GM12878 (cell line): Measurements from ENCODE around the gene DGAT2. TPM values are rescaled to one million over a fixed set of nuclear protein-coding genes. Genes with fewer than 3 reads are reported as not detected.

Experiments used
- LARP7 ChIP-seq: fragments of 450-650 bp; IDR thresholded peaks from 2 replicates; pipeline ENCODE4 v1.6.1; 2017; ENCODE audit warnings: mild to moderate bottlenecking
- NR2F1 ChIP-seq: fragments of 450-650 bp; conservative IDR thresholded peaks from 2 replicates; pipeline ENCODE4 v1.6.1; 2017; ENCODE audit warnings: mild to moderate bottlenecking
- POLR2AphosphoS2 ChIP-seq: IDR thresholded peaks from 2 replicates; pipeline ENCODE4 v1.6.1; 2011; ENCODE audit warnings: low read depth, mild to moderate bottlenecking, low read length, improper control_type of control experiment, moderate library complexity
- RAD21 ChIP-seq: IDR thresholded peaks from 2 replicates; pipeline ENCODE4 v1.6.1; 2011; ENCODE audit warnings: mild to moderate bottlenecking, low read depth, low read length, moderate library complexity; ENCODE audit not compliant: insufficient read depth
- RB1 ChIP-seq: fragments of 450-650 bp; formaldehyde crosslinking; IDR thresholded peaks from 2 replicates; pipeline ENCODE4 v1.6.1; 2017; ENCODE audit warnings: mild to moderate bottlenecking, borderline replicate concordance
- RELA ChIP-seq: fragments of 450-650 bp; IDR thresholded peaks from 2 replicates; pipeline ENCODE4 v1.8.0; 2014; ENCODE audit warnings: borderline replicate concordance; ENCODE audit not compliant: partially characterized antibody
- RUNX3 ChIP-seq: IDR thresholded peaks from 2 replicates; pipeline ENCODE4 v1.6.1; 2012; ENCODE audit warnings: low read length, inconsistent platforms
- SREBF1 ChIP-seq: IDR thresholded peaks from 2 replicates; pipeline ENCODE4 v1.6.1; 2012; ENCODE audit warnings: mild to moderate bottlenecking, low read length
- TCF7 ChIP-seq: IDR thresholded peaks from 2 replicates; pipeline ENCODE4 v1.6.1; 2014; ENCODE audit warnings: antibody characterized with exemption, borderline replicate concordance
- ZNF274 ChIP-seq: IDR thresholded peaks from one replicate; pipeline ENCODE4 v1.8.0; 2011; ENCODE audit not compliant: insufficient read length, insufficient read depth
- polyA plus RNA-seq, 11 experiments: library from polyadenylated mRNA; depleted of rRNA in 4 of 11; unstranded in 6 of 11; stranded (reverse) in 5 of 11; fragments of >200 nt; fragmentation: Nextera tagmentation in 4 of 11; fragmentation: Illumina TruSeq in 1 of 11; extraction: Ambion mirVana in 4 of 11; extraction: Trizol in 1 of 11; gene quantifications; 1 replicate in 1 of 11; 2 replicates in 10 of 11; pipeline versions ENCODE4 v1.2.1 to v1.2.3, GENCODE V29; 2011 to 2016; ENCODE audit warnings: inconsistent platforms in 2 of 11, missing spikeins in 2 of 11, low read depth in 1 of 11
- total RNA-seq, 4 experiments: library from RNA; depleted of rRNA in 3 of 4; stranded (reverse); fragments of >200 nt in 3 of 4; fragmentation: Illumina TruSeq in 1 of 4; extraction: Trizol in 1 of 4; gene quantifications; 2 replicates each; pipeline versions ENCODE4 v1.2.1 to v1.2.3, GENCODE V29; 2013 to 2021
- TF ChIP-seq, protein P1 (sequence below): fragments of 450-650 bp; IDR thresholded peaks from 2 replicates; pipeline ENCODE4 v1.6.1; 2016; ENCODE audit warnings: mild to moderate bottlenecking
- TF ChIP-seq, protein P2 (sequence below): fragments of 450-650 bp; IDR thresholded peaks from 2 replicates; pipeline ENCODE4 v1.6.1; 2017; ENCODE audit warnings: mild to moderate bottlenecking, low read depth, inconsistent platforms; ENCODE audit not compliant: poor library complexity, severe bottlenecking
- TF ChIP-seq, protein P3 (sequence below), 3 experiments: IDR thresholded peaks in 2 of 3; conservative IDR thresholded peaks in 1 of 3; 2 replicates each; pipeline ENCODE4 v1.5.1; 2011; ENCODE audit warnings: low read depth in 3 of 3, low read length in 3 of 3, mild to moderate bottlenecking in 3 of 3, control low read depth in 2 of 3, moderate library complexity in 2 of 3, inconsistent platforms in 1 of 3, mixed read lengths in 1 of 3; ENCODE audit not compliant: control insufficient read depth in 2 of 3, insufficient read depth in 1 of 3; ENCODE audit errors: extremely low read depth in 1 of 3
- TF ChIP-seq, protein P4 (sequence below): fragments of 450-650 bp; IDR thresholded peaks from 2 replicates; pipeline ENCODE4 v1.6.1; 2018; ENCODE audit warnings: mild to moderate bottlenecking, low read depth, moderate library complexity; ENCODE audit not compliant: partially characterized antibody
- TF ChIP-seq, protein P5 (sequence below): IDR thresholded peaks from 2 replicates; pipeline ENCODE4 v1.6.1; 2011; ENCODE audit warnings: borderline replicate concordance, low read depth, mild to moderate bottlenecking, moderate library complexity, mixed read lengths, low read length; ENCODE audit not compliant: insufficient read depth; ENCODE audit errors: extremely low read length
- TF ChIP-seq, protein P6 (sequence below): IDR thresholded peaks from 2 replicates; pipeline ENCODE4 v1.6.1; 2012; ENCODE audit warnings: low read depth, low read length, improper control_type of control experiment
- TF ChIP-seq, protein P7 (sequence below): fragments of 450-650 bp; IDR thresholded peaks from 2 replicates; pipeline ENCODE4 v1.6.1; 2014; ENCODE audit warnings: mild to moderate bottlenecking

DGAT2 gene
- total and polyA plus RNA-seq, 10 of the 15 experiments (the other 5 are each of a cell fraction or from before 2014, with no cell fraction given) = 5.1 to 25.9 (median 17.6) TPM

DNA sequence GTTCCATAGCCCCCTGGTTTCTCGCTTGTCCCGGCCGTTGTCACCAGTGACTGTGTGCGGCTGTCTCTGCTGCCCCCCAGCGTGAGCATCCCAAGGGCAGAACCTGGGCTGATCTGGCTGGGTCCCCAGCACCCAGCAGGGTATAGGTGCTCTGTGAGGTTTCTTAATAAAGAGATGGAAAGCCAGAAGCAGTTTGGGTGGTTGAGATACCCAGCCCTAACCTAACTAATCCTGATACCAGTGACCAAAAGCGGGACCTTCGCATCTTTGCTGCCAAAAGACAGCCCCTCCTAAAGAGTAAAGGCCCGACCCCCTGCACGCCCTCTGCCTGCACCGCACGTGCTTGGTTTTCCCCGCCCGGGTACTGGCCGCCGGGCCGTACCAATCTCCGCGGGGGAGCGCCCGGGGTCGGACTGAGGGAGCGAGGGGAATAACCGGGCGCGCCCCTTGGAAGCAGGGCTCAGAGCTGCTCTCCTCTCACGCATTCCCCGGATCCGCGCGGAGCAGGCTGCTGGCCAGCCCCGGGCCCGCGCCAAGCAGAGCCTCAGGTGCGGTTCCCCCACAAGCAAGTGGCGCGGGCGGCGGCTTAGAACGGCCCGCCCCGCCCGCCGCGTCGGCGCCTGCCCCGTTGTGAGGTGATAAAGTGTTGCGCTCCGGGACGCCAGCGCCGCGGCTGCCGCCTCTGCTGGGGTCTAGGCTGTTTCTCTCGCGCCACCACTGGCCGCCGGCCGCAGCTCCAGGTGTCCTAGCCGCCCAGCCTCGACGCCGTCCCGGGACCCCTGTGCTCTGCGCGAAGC, at the start of gene DGAT2 (continued):
- TF ChIP-seq LARP7 (peak; percentile 94), POLR2AphosphoS2 (0 out of 2 replicates have a peak, but pooled peaks have one; percentile 20), ZNF274 (no peak), SREBF1 (peak; percentile 97), NR2F1 (peak; percentile 85), RUNX3 (peak; percentile 57; the same call in 1 of the 2 replicates), TCF7 (no peak), RAD21 (peak; percentile 52), RELA (peak; percentile 97), RB1 (peak; percentile 97)
- TF ChIP-seq, protein P1, sequence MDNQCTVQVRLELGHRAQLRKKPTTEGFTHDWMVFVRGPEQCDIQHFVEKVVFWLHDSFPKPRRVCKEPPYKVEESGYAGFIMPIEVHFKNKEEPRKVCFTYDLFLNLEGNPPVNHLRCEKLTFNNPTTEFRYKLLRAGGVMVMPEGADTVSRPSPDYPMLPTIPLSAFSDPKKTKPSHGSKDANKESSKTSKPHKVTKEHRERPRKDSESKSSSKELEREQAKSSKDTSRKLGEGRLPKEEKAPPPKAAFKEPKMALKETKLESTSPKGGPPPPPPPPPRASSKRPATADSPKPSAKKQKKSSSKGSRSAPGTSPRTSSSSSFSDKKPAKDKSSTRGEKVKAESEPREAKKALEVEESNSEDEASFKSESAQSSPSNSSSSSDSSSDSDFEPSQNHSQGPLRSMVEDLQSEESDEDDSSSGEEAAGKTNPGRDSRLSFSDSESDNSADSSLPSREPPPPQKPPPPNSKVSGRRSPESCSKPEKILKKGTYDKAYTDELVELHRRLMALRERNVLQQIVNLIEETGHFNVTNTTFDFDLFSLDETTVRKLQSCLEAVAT = peak; percentile 58; the same call in 1 of the 2 replicates
- TF ChIP-seq, protein P2, sequence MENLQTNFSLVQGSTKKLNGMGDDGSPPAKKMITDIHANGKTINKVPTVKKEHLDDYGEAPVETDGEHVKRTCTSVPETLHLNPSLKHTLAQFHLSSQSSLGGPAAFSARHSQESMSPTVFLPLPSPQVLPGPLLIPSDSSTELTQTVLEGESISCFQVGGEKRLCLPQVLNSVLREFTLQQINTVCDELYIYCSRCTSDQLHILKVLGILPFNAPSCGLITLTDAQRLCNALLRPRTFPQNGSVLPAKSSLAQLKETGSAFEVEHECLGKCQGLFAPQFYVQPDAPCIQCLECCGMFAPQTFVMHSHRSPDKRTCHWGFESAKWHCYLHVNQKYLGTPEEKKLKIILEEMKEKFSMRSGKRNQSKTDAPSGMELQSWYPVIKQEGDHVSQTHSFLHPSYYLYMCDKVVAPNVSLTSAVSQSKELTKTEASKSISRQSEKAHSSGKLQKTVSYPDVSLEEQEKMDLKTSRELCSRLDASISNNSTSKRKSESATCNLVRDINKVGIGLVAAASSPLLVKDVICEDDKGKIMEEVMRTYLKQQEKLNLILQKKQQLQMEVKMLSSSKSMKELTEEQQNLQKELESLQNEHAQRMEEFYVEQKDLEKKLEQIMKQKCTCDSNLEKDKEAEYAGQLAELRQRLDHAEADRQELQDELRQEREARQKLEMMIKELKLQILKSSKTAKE = peak; percentile 73
- TF ChIP-seq, protein P3, sequence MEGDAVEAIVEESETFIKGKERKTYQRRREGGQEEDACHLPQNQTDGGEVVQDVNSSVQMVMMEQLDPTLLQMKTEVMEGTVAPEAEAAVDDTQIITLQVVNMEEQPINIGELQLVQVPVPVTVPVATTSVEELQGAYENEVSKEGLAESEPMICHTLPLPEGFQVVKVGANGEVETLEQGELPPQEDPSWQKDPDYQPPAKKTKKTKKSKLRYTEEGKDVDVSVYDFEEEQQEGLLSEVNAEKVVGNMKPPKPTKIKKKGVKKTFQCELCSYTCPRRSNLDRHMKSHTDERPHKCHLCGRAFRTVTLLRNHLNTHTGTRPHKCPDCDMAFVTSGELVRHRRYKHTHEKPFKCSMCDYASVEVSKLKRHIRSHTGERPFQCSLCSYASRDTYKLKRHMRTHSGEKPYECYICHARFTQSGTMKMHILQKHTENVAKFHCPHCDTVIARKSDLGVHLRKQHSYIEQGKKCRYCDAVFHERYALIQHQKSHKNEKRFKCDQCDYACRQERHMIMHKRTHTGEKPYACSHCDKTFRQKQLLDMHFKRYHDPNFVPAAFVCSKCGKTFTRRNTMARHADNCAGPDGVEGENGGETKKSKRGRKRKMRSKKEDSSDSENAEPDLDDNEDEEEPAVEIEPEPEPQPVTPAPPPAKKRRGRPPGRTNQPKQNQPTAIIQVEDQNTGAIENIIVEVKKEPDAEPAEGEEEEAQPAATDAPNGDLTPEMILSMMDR (IDR thresholded peaks at IDR 0.05 in 2 of 3, conservative IDR thresholded peaks at IDR 0.05 in 1 of 3; ENCODE audit: control insufficient read depth in 2 of 3, extremely low read depth in 1 of 3, insufficient read depth in 1 of 3, low read depth in 3 of 3, low read length in 3 of 3) = peak; percentile 32 to 39 (median 39); a peak in 4 of 6 replicates
- TF ChIP-seq, protein P4, sequence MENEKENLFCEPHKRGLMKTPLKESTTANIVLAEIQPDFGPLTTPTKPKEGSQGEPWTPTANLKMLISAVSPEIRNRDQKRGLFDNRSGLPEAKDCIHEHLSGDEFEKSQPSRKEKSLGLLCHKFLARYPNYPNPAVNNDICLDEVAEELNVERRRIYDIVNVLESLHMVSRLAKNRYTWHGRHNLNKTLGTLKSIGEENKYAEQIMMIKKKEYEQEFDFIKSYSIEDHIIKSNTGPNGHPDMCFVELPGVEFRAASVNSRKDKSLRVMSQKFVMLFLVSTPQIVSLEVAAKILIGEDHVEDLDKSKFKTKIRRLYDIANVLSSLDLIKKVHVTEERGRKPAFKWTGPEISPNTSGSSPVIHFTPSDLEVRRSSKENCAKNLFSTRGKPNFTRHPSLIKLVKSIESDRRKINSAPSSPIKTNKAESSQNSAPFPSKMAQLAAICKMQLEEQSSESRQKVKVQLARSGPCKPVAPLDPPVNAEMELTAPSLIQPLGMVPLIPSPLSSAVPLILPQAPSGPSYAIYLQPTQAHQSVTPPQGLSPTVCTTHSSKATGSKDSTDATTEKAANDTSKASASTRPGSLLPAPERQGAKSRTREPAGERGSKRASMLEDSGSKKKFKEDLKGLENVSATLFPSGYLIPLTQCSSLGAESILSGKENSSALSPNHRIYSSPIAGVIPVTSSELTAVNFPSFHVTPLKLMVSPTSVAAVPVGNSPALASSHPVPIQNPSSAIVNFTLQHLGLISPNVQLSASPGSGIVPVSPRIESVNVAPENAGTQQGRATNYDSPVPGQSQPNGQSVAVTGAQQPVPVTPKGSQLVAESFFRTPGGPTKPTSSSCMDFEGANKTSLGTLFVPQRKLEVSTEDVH = no peak
- TF ChIP-seq, protein P5, sequence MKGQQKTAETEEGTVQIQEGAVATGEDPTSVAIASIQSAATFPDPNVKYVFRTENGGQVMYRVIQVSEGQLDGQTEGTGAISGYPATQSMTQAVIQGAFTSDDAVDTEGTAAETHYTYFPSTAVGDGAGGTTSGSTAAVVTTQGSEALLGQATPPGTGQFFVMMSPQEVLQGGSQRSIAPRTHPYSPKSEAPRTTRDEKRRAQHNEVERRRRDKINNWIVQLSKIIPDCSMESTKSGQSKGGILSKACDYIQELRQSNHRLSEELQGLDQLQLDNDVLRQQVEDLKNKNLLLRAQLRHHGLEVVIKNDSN = peak; percentile 51
- TF ChIP-seq, protein P6, sequence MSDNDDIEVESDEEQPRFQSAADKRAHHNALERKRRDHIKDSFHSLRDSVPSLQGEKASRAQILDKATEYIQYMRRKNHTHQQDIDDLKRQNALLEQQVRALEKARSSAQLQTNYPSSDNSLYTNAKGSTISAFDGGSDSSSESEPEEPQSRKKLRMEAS = peak; percentile 97
- TF ChIP-seq, protein P7, sequence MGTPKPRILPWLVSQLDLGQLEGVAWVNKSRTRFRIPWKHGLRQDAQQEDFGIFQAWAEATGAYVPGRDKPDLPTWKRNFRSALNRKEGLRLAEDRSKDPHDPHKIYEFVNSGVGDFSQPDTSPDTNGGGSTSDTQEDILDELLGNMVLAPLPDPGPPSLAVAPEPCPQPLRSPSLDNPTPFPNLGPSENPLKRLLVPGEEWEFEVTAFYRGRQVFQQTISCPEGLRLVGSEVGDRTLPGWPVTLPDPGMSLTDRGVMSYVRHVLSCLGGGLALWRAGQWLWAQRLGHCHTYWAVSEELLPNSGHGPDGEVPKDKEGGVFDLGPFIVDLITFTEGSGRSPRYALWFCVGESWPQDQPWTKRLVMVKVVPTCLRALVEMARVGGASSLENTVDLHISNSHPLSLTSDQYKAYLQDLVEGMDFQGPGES = 0 out of 2 replicates have a peak, but pooled peaks have one; percentile 5
